ENCODE measurements around the gene SCGB1A1.
"Not testable (repeated sequence)": the region's sequence is repeated elsewhere in the genome, so short reads cannot be mapped to it uniquely, and the experiment has no call there.

Gene SCGB1A1, protein sequence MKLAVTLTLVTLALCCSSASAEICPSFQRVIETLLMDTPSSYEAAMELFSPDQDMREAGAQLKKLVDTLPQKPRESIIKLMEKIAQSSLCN

DNA sequence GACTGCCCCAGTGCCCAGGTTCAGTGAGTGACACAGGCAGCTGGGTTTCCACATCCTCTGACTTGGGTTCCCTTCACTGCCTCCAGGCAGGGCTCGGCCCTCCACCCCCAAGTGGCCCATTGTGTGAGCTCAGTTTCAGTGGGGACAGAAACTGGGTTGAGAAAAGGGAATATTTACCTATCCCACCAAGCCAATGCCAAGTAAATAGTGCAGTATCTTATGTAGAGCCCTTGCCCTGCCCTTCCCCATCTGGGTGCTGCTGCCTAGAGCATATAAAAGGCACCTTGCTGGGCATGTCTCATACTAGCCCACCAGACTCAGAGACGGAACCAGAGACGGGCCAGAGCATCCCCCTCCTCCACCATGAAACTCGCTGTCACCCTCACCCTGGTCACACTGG, at the start of gene SCGB1A1:
Gene SCGB1A1, plus strand, starts transcription at position 301 of the 400 bp plus-strand sequence. Its CDS starts 63 bp downstream, at position 364.
- no peak for DNase-seq

DNA sequence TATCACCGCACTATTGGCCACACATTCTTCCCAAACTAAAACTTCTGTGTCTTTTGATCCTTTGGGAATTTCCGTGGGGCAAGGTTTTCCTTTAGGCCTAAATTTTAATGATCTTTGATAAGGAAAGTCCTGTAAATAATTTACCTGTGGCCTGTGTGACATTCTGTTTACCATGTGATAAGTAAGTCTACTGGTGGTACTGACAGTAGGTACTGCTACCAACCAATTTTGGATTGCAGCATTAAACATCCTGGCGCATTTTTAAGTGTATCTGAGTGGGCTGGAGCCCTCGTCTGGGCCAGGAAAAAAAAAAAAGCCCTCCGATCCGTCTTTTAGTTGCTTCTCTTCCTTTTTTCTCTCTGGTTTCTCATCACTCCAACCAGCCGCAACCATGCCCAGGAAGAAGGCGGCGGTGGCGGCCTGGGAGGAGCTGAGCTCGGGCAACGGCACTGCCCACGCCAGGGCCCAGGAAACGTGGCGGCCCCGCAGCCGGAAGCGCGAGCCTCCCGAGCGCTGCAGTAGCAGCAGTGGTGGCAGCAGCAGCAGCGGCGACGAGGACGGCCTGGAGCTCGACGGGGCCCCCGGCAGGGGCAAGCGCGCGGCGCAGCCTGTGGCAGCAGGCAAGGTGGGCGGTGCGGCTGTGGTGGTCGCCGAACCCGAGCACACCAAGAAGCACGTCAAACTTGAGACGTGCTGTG, 47.9 kb upstream of the SCGB1A1 start:
- DNase-seq = peak; percentile 31

- DNase-seq = no peak
Measured at GRCh38 chr11:62372871-62373270, 46.0 kb upstream of the SCGB1A1 start.

DNA sequence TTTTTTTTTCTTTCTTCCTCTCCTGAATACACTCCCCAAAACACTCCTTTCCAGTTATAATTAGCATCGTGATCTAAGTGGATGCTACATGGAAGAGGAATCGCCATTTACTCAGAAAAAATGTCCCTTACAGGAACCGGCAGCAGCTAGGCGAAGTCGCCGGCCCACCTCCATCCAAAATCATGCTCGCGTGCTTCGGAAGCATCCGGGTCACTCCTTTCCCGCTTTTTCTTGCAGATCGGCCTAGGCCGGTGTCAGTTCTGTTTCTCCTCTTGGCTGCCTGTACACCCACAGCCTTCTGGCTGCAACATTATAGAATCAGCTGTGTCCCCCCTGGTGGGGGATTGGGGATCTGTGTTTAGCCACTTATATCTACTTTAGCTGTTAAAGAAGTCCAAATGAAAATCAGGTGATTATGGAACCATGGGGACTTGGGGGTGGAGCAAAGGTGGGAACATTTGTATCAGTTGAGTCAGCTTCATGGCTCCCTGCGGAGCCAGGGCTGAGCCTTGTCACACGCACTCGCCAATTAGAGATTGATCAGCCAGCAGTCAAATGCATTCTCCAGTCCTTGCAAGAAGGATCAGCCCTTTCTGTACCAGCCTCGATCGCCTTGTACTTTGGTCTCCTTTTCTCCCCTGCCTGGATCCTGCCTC, 45.2 kb upstream of the SCGB1A1 start:
- no peak for DNase-seq

DNA sequence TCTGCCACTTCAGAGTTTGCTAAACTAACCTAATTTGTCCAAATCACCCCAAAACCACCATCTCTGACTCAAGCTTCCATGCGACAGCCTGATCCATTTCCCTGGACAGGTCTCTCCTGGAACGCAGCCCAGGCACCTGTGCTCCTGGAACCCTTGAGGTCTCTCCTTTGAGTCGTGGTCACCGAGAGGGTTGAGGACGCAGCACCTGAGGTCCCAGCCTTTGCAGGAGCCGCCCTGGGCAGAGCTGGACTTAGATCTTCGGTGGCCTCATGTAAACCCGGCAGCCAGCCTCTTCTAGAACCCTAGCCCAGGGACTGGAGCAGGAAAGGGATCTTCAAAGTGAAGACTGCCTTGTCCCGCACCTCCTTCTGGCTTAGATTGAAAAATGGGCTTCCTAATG, 44.0 kb upstream of the SCGB1A1 start:
- DNase-seq = no peak

GRCh38 chr11:62378459-62379063, 40.3 kb upstream of the SCGB1A1 start:
- DNase-seq = not testable (repeated sequence)

DNA sequence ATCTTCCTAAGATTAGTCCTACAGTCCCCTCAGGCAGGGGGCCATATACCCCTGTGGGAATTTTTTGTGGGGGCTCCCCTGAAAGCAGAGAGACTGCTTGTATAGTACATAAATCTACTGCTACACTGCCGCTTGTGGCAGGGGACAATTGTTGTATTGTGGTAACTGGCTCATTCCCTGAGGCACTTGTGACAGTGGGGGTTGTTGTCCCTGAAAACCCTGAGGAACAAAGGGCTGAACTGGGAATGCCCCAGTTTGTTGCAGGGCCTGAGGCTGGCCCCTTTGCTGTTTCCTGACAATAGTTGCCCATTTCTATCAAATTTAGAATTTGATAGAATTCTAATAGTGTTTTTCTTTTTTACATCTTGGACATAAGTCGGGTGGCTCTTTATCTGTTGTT, 39.2 kb upstream of the SCGB1A1 start:
- DNase-seq = not testable (repeated sequence)

- DNase-seq = peak; percentile 33
Measured at GRCh38 chr11:62380821-62381245, 38.0 kb upstream of the SCGB1A1 start.

DNA sequence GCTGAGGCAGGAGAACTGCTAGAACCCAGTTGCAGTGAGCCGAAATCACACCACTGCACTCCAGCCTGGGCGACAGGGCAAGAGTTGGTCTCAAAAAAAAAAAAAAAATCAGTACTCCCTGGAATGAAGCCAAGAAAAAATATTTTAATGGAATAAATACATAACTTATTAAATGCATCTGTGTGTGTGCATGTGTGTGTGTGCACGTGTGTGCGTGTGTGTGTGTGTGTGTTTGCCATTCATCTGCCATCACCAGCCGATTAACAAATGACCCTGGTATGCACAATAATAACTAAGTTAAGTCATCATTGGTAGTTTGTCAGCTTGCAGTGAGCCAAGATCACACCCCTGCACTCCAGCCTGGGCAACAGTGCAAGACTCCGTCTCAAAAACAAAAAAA, 35.0 kb upstream of the SCGB1A1 start:
- DNase-seq = no peak

DNA sequence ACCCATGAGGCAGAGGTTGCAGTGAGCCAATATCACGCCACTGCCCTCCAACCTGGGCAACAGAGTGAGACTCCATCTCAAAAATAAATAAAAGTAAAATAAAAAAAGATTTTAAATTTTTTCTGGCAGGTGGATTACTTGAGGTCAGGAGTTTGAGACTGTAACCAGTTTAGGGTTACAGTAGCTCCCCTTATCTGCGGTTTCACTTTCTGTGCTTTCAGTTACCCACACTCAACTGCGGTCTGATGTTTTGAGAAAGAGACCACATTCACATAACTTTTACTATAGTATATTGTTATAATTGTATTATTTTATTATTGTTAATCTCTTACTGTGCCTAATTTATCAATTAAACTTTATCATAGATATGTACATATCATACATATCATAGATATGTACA, 32.8 kb upstream of the SCGB1A1 start:
- DNase-seq = not testable (repeated sequence)

DNA sequence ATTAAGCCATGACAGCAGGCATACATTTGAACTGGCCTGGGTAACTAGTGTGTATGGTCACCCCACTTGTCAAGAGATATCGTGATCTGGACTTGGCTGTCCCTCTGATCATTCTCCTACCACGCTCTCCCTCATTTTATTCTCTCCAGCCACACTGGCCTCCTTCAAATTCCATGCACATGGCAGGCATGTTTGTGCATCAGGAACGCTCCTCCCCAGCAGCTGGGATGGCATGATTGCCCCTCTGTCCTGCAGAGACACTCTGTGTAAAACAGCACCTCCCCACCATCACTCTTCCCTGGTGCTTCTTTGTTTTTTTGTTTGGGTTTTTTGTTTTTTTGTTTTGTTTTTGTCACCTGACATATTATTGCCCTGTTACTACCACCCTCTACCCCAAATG, 31.5 kb upstream of the SCGB1A1 start:
- DNase-seq = no peak

DNA sequence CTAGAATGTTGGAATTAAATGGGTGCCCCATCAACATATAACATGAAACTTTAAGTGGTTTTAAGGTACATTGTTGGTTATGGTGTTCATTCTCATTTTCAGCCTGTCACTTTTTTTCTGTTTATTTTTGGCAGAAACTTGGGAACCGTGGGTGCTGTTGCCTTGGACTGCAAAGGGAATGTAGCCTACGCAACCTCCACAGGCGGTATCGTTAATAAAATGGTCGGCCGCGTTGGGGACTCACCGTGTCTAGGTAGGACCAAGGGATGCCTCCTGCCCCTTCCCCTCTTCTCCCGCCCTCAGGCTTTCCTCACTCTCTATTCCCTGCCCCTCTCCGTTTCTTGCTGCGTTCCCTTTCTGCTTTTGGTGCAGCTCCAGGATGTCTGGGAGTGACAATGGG, 29.8 kb upstream of the SCGB1A1 start:
- DNase-seq = no peak

- DNase-seq = no peak
Measured at GRCh38 chr11:62390237-62390636, 28.6 kb upstream of the SCGB1A1 start.

- no peak for DNase-seq
Measured at GRCh38 chr11:62390722-62391121, 28.1 kb upstream of the SCGB1A1 start.

DNA sequence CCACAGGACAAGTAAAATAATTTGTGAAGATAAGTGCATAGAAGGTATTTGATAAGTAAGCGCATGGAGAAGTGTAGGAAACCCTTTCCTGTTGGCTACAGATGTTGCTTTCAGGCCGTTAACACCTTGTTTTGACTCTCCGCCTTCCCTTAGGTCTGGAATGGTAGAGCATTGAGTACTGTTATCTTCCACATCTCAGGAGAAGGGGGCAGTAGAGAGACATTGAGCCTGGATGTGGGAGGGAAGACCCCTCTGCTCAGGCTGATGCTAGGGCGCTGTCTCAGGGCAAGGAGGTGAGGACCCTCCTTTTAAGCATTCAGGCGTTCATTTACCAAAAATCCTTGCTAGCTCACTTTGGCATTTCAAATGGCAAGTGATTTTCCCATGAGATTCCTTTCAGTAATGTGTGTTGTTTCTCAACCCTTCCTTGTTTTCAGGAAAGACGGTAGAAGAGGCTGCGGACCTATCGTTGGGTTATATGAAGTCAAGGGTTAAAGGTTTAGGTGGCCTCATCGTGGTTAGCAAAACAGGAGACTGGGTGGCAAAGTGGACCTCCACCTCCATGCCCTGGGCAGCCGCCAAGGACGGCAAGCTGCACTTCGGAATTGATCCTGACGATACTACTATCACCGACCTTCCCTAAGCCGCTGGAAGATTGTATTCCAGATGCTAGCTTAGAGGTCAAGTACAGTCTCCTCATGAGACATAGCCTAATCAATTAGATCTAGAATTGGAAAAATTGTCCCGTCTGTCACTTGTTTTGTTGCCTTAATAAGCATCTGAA, 27.0 kb upstream of the SCGB1A1 start:
- no peak for DNase-seq

- no peak for DNase-seq
Measured at GRCh38 chr11:62392506-62392905, 26.3 kb upstream of the SCGB1A1 start.

DNA sequence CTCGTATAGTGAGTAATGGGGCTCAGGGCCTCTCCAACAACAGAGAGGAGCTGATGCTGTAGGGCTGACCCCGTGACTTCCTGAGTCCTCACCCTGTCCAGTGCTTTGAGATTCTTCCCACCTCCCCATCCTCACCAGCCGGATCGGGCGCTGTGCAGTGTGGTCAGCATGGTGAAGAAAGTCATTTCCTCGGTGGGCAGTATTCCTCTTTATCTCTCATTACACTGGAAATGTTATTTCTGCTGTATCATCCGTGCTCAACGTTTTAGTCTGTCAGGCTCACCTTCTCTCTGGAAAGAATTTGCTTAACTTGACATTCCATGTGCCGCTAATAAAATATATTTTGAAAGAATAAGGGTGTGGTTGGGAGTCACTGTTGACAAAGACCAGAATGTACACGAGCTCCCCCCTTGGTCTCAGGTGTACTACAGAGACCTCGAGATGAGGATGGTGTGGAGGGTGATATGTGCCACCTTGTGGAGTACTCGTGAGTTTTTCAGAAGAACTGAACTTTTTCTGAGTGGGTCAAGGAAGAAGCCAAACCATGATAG, 25.7 kb upstream of the SCGB1A1 start:
- DNase-seq = no peak

DNA sequence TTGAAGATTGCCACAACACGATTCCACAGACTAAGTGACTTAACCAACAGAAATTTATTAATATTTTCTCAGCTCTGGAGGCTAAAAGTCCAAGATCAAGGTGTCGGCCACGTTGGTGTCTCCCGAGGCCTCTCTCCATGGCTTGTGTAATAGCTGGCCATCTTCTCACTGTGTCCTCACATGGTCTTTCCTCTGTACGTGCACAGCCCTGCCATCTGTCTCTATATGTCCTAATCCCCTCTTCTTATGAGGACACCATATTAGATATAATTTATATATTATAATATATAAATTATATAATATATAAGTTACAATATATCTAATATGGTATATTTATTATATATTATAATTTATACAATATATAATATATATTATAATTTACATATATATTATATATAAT, 25.1 kb upstream of the SCGB1A1 start:
- no peak for DNase-seq

- DNase-seq = peak; percentile 45
Measured at GRCh38 chr11:62394825-62395538, 23.9 kb upstream of the SCGB1A1 start.

DNA sequence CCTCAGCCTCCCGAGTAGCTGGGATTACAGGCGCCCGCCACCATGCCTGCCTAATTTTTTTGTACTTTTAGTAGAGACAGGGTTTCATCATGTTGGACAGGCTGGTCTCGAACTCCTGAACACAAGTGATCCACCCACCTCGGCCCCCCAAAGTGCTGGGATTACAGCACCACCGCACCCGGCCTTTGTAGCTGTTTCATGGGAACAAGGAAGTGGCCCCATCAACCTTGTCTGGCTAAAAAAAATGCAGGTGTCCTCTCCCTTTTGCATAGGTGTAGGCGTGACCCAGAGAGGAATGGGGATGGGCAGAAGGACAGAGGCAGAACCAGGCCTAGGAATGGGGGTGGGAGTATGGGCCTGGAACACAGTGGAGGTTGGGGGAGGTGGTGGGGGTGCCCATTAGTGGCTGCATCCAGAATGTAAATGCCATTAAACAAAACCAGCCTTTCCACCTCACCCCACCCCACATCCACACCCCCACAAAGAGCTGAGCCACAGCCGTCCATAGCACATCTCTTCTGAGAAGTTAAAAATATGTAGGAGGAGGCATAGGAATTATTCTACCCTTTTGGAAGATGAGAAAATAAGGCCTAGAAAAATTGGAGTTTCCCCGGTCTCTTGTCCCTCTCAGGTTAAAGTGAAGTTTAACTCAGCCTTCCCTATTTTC, 22.8 kb upstream of the SCGB1A1 start:
- DNase-seq = no peak

All from activated gamma-delta T cell treated with Interleukin-2 at 50 U/mL for 16 hours (primary cell).